NCI-H446 (cell line): Measurements from ENCODE around the gene SBF2.
A peak's percentile ranks its signal among the peaks of the same experiment; 100 is the strongest.
"Not testable (repeated sequence)": the region's sequence is repeated elsewhere in the genome, so short reads cannot be mapped to it uniquely, and the experiment has no call there.

Source experiments
- DNase-seq, 2 experiments: peaks; one replicate each; lab custom pipeline; 2025; lab: John Stamatoyannopoulos, UW

The SBF2 gene

GRCh38 chr11:9955391-9955790 is 338.6 kb downstream of the SBF2 start:
- DNase-seq, result no peak

DNA sequence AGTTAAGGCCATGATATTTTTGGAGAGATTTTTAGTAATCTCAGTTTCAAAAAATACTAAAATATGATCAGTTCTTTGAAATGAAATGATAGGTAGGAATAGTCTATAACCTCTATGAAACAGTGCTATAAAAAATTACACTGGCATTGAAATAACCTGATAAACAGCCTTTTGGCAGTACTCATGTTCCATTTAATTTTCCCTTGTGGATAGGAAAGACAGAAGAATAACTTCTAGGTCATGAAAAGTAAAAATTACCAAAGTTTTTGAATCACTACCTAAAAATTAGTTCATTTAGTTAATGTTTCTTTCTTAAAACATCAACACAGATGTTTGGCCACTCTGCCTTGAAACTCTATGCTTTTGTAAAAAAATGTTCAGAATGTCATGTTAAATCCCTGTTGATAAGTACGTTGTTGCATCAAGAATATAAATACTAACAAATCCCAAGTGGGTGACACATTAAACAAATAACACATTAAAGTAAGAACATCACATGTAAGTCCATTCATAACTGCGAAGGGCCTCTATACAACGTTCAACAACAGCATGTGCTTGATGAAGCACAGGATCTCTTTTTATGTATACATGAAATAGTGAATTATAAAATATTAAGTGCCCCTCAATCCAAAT is 339.9 kb downstream of the SBF2 start:
- DNase-seq, result no peak

GRCh38 chr11:9952511-9953196 is 341.4 kb downstream of the SBF2 start:
- DNase-seq, result no peak

- peak in 1 of 2 experiments; percentile 11 for DNase-seq
These were observed 342.2 kb downstream of the SBF2 start for GRCh38 chr11:9951807-9952206.

DNA sequence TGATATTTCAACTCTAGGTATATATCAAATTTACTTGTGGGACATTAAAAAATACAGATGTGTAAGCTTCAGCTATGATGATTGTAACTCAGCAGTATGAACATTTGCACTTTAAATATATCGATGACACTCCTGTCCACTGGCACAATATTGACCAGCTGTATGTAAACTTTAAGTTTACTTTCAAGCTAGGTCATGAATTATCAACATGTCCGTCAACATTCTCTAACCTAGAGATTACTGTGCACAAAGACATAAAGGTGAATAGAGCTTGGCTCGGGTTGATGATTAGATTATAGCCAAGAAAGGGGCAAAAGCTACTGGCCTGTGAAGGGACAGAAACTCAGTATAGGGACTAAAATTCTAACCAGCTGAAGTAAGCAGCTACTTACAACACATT is 343.6 kb downstream of the SBF2 start:
- DNase-seq, result no peak

DNA sequence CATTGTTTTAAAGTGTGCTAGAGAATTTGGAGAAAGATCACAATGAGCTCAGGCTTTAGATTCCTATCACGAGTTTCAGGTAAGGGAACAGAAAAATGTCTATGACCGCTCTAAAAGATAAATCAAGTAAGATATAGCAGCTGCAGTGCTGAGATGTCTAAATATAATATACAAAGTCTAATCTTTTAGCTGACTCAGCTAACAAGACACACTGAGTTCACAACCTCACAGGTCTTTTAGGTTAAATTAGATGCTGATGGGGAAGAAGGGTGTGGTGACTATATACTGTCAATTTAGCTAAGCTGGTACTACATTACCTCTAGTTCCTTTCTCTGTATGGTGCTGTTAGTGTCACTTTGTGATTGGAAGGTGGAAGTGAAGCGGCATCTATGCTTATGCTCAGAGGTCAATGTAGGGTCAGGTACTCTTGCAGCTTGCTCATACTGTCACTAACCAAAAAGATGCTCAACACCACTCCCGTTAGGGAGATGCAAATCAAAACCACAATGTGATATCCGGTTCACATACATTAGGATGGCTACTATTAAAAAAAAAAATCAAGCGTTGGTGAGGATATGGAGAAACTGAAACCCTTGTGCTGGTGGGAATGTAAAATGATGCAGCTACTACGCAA is 346.7 kb downstream of the SBF2 start:
- no peak for DNase-seq

DNA sequence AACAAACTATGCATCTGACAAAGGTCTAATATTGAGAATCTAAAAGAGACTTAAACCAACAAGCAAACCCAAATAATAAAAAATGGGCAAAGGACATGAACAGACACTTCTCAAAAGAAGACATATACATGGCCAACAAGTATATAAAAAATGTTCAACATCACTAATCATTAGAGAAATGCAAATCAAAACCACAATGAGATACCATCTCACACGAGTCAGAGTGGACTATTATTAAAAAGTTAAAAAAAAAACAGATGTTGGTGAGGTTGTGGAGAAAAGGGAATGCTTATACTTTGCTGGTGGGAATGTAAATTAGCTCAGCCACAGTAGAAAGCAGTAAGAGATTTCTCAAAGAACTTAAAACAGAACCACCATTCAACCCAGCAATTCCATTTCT is 348.3 kb downstream of the SBF2 start:
- DNase-seq, result not testable (repeated sequence)

GRCh38 chr11:9943386-9944110 is 350.5 kb downstream of the SBF2 start:
- no peak for DNase-seq

- DNase-seq, result no peak
These were observed 352.0 kb downstream of the SBF2 start for GRCh38 chr11:9941991-9942390.

GRCh38 chr11:9939150-9939549 is 354.9 kb downstream of the SBF2 start:
- DNase-seq, result not testable (repeated sequence)

- no peak for DNase-seq
These were observed 357.3 kb downstream of the SBF2 start for GRCh38 chr11:9936754-9937153.

DNA sequence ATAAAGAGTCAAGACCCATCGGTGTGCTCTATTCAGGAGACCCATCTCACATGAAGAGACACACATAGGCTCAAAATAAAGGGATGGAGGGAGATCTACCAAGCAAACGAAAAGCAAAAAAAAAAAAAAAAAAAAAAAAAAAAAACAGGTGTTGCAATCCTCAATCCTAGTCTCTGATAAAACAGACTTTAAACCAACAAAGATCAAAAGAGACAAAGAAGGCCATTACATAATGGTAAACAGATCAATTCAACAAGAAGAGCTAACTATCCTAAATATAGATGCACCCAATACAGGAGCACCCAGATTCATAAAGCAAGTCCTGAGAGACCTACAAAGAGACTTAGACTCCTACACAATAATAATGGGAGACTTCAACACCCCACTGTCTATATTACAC is 361.2 kb downstream of the SBF2 start:
- not testable (repeated sequence) for DNase-seq

DNA sequence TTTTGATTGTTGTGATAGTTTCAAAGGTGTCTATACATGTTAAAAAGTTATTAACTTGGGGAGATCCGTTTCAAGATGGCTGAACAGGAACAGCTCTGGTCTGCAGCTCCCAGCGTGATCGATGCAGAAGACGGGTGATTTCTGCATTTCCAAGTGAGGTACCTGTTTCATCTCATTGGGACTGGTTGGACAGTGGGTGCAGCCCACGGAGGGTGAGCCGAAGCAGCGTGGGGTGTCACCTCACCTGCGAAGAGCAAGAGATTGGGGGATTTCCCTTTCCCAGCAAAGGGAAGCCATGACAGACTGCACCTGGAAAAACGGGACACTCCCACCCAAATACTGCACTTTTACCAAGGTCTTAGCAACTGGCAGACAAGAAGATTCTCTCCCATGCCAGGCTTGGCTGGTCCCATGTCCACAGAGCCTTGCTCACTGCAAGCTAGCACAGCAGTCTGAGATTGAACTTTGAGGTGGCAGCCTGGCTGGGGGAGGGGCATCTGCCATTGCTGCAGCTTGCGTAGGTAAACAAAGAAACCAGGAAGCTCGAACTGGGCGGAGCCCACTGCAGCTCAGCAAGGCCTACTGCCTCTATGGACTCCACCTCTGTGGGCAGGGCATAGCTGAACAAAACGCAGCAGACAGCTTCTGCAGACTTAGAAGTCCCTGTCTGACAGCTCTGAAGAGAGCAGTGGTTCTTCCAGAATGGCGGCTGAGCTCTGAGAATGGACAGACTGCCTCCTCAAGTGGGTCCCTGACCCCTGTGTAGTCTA is 363.3 kb downstream of the SBF2 start:
- not testable (repeated sequence) for DNase-seq

- no peak for DNase-seq
These were observed 366.3 kb downstream of the SBF2 start for GRCh38 chr11:9927670-9928069.

- DNase-seq, result no peak
These were observed 370.7 kb downstream of the SBF2 start for GRCh38 chr11:9923280-9923679.

DNA sequence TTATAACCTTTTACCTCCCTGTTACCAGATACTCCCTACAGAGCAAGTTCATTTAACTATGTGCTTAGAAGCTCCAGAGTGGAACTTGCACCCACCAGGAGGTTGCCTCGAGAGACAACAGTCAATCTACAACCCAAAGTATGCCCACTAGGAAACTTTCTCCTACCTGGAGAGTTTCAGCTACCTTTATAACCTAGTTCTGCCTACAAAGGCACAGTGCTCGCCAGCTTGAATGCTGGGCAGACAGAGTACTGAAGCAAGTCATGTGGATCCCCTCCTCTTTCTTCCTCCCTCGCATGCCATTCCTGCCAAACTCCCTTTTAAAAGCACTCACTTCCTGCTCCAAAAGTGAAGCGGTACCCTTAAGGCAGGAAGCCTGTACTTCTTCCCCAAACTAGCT is 371.2 kb downstream of the SBF2 start:
- no peak for DNase-seq

GRCh38 chr11:9916480-9916879 is 377.5 kb downstream of the SBF2 start:
- DNase-seq, result no peak

GRCh38 chr11:9914064-9914463 is 380.0 kb downstream of the SBF2 start:
- no peak for DNase-seq

DNA sequence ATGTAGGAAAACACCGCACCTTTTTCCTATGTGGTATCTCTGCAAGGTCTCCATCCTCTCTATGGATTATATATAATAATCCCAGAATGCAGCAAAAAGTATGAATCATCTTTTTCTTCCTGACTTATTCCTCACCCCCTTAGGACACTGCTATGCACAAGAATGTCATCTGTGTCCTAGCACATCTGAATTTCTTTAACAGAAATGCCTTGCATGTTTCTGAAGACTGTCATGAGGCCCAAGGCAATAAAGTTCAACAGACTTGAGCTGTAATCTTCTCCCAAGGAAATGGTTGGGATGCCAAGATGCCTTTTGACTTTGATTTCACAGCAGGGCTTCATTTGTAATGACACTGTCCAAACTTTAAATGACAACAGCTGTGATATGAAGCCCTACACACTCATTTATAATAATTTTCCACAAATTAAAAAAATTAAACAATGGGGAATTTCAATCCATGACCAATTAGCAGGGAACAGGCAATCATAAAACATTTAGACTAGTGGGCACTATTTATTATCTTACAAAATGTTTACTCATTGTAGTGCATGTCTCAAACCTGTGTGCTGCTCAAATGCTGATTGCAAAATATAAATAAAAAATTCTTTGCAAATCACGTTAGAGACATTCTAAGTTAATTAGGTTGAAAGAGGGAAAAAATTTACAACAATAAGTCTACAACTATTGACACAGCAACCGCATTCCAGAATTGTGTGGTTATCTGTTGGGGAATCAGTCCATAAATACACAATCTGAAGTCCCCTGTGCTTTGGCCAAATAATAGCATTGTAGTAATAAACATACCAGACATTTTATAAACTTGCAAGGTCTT is 387.8 kb downstream of the SBF2 start:
- no peak for DNase-seq

GRCh38 chr11:9905501-9905951 is 388.5 kb downstream of the SBF2 start:
- DNase-seq, result no peak

DNA sequence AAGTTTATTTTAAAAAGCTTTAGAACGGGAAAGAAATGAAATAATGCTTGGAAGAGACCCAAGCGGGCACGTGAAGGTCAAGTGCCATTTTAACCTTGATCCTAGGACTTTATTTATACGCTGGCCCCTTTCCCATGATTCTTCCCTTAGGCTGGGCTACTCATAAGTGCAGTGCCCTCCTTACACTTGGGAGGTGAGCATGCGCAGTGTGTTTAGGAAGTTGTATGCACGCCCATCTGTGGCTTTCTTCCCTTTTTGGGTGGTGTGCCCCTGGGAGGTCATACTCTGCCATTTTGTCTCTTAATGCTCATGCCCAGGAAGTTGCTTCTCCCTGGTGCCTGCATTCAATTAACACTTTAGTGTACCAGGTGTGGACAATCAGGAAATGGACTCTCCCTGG is 390.4 kb downstream of the SBF2 start:
- no peak for DNase-seq
